ENCODE measurements around the gene RANBP10. TPM values are rescaled to one million over a fixed set of nuclear protein-coding genes. Genes with fewer than 3 reads are reported as not detected.
A peak's percentile ranks its signal among the peaks of the same experiment; 100 is the strongest.
"Not testable (repeated sequence)": the region's sequence is repeated elsewhere in the genome, so short reads cannot be mapped to it uniquely, and the experiment has no call there.

RANBP10 gene
- total RNA-seq, 6 donors from 2014 or later, result 6.5 to 50.3 (median 17.0) TPM

DNA sequence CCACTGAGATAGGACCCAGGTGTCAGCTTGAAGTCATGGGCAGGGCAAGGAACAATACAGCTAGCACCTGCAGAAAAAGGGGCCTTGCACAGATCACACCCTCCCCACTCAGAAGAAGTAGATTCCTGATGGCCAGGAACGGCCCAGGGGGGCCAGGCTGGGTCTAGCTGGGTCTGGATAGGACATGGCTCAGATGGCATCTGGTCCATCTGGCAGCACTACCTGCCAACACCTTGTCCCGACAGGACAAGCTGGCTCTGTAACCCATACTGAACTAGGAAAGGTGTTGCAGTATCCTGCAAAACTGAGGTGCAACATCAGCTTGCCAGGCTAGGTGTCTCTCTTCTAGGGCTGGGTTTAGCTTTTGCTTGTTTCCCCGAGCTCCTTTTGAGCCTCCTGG is 48.4 kb downstream of the RANBP10 start:
- ATAC-seq (ENCODE audit: low FRiP score in 2 of 2), result no peak
- Histone ChIP-seq H3K27ac (no peak overlapping the region), H3K4me1 (no peaks in the 10 kb centered on the region), H3K27me3 (no peaks in the 10 kb centered on the region), H3K9me3 (no peaks in the 10 kb centered on the region), H3K4me3 (no peak overlapping the region), H3K36me3 (peaks cover 0 to 11% (median 6%) of the 10 kb centered on the region in 4 donors)
- TF ChIP-seq EP300 (IDR thresholded peaks at IDR 0.05) (no peak), POLR2A (IDR thresholded peaks at IDR 0.05) (no peak), POLR2AphosphoS5 (IDR thresholded peaks at IDR 0.05) (no peak)
- TF ChIP-seq, protein P1, sequence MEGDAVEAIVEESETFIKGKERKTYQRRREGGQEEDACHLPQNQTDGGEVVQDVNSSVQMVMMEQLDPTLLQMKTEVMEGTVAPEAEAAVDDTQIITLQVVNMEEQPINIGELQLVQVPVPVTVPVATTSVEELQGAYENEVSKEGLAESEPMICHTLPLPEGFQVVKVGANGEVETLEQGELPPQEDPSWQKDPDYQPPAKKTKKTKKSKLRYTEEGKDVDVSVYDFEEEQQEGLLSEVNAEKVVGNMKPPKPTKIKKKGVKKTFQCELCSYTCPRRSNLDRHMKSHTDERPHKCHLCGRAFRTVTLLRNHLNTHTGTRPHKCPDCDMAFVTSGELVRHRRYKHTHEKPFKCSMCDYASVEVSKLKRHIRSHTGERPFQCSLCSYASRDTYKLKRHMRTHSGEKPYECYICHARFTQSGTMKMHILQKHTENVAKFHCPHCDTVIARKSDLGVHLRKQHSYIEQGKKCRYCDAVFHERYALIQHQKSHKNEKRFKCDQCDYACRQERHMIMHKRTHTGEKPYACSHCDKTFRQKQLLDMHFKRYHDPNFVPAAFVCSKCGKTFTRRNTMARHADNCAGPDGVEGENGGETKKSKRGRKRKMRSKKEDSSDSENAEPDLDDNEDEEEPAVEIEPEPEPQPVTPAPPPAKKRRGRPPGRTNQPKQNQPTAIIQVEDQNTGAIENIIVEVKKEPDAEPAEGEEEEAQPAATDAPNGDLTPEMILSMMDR (IDR thresholded peaks at IDR 0.05), result no peak
- 83 to 87% methylated on average over 3 of the region's 3 CpGs for WGBS, 2 donors
- DNase-seq, result no peak

DNA sequence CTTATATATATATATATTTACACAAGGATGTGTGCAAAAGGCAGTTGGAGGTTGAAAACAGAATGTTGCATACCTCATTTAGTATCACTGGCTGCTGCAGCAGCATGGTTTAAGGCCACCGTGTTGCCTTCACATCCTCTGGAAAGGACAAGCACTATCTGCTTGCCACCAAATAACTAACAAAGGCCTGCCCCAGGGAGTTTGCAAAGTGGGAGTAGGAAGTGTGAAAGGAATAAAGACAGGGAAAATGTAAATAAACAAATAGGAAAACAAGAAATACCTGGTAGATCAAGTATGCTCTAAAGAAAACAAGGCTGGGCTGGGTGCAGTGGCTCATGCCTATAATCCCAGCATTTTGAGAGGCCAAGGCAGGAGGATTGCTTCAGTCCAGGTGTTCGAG is 53.7 kb downstream of the RANBP10 start:
- H3K9me3 ChIP-seq, result no peaks in the 10 kb centered on the region
- H3K36me3 ChIP-seq, result peaks cover 0 to 6% (median 2%) of the 10 kb centered on the region in 4 donors
- peaks cover 0 to 4% (median 0%) of the 10 kb centered on the region in 4 donors for H3K4me1 ChIP-seq
- no peak for DNase-seq
- no peak for ATAC-seq (ENCODE audit: low FRiP score in 2 of 2)
- no peak overlapping the region for H3K27ac ChIP-seq
- H3K4me3 ChIP-seq, result no peak overlapping the region
- no peaks in the 10 kb centered on the region for H3K27me3 ChIP-seq
- WGBS, 2 donors, result 76 to 84% methylated on average over 2 of the region's 2 CpGs
- no peak for TF ChIP-seq POLR2A (IDR thresholded peaks at IDR 0.05)
- no peak for TF ChIP-seq POLR2AphosphoS5 (IDR thresholded peaks at IDR 0.05)
- TF ChIP-seq EP300 (IDR thresholded peaks at IDR 0.05), result no peak
- TF ChIP-seq, protein P1 (IDR thresholded peaks at IDR 0.05), result no peak

DNA sequence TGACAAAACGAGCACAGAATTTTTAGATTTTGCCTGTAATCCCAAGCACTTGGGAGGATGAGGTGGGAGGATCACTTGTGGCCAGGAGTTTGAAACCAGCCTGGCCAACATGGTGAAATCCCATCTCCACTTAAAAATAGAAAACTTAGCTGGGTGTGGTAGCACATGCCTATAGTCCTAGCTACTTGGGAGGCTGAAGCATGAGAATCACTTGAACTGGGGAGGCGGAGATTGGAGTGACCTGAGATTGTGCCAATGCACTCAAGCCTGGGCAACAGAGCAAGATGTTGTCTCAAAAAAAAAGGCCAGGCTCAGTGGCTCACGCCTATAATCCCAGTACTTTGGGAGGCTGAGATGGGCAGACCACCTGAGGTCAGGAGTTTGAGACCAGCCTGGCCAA is 55.0 kb downstream of the RANBP10 start:
- H3K27ac ChIP-seq; H3K36me3 ChIP-seq; H3K9me3 ChIP-seq; H3K4me1 ChIP-seq; H3K4me3 ChIP-seq; H3K27me3 ChIP-seq; ATAC-seq (ENCODE audit: low FRiP score in 2 of 2): not testable (repeated sequence)
- 76 to 91% methylated on average over 3 of the region's 3 CpGs for WGBS, 2 donors
- peak in 1 of 2 donors; percentile 55 for DNase-seq

DNA sequence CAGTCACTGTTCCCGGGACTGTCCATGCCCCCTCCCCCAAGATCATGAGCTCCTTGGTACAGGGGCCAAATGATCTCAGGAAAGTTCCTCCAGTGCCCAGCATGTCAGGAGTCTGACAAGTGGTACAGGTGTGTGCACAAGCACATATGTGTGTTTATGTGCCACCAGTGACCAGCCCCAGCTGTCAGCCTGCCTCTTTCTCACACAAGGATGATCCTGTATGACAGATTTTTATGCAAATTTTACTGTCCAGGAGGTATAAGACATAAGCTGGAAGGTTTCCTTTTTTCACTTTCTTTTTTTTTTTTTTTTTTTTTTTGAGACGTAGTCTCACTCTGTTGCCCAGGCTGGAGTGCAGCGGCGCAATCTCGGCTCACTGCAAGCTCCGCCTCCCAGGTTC is 55.9 kb downstream of the RANBP10 start:
- no peak overlapping the region for H3K4me3 ChIP-seq
- H3K4me1 ChIP-seq, result peaks cover 0 to 4% (median 0%) of the 10 kb centered on the region in 4 donors
- 89 to 97% methylated on average over 6 of the region's 6 CpGs for WGBS, 2 donors
- H3K9me3 ChIP-seq, result no peaks in the 10 kb centered on the region
- DNase-seq (no peak), ATAC-seq (ENCODE audit: low FRiP score in 2 of 2) (no peak)
- TF ChIP-seq POLR2A (IDR thresholded peaks at IDR 0.05), result no peak
- TF ChIP-seq POLR2AphosphoS5 (IDR thresholded peaks at IDR 0.05), result no peak
- TF ChIP-seq, protein P1 (IDR thresholded peaks at IDR 0.05), result no peak
- no peak for TF ChIP-seq EP300 (IDR thresholded peaks at IDR 0.05)
- no peaks in the 10 kb centered on the region for H3K27me3 ChIP-seq
- H3K36me3 ChIP-seq, result peaks cover 0 to 3% (median 0%) of the 10 kb centered on the region in 4 donors
- no peak overlapping the region for H3K27ac ChIP-seq

DNA sequence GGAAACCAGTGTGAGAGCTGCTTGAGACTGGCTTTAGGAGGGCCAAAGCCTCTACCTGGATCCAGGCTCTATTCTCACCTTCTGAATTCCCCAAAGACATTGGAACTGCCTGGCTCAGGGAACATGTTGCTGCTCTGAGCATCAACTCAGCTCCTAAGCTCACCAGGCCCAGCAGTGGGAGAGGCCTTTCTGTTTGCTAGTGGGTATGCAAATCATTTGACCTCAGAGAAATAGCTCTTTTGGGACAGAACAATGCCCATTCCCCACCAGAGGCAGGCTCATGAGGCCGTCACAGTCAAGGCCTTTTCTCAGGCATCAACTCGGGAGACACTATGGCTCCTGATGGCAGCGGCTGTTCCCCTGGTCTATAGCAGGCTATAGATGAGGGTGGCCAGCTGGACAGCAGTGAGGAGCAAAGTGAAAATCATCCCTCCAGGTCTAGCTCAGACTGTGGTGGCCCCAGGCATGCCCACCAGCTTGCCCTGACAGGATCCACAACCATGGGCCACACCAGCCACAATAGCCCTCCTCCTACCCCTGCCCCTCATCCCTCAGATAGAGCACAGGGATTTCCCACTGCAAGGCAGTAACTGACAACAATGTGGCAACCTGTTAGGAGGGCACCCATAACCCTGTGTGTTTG is 56.8 kb downstream of the RANBP10 start:
- TF ChIP-seq, protein P1 (IDR thresholded peaks at IDR 0.05), result no peak
- TF ChIP-seq POLR2AphosphoS5 (IDR thresholded peaks at IDR 0.05), result no peak
- TF ChIP-seq POLR2A (IDR thresholded peaks at IDR 0.05), result no peak
- no peak for TF ChIP-seq EP300 (IDR thresholded peaks at IDR 0.05)
- Histone ChIP-seq H3K36me3 (peaks cover 0 to 3% (median under 1%) of the 10 kb centered on the region in 4 donors), H3K4me3 (no peak overlapping the region), H3K27me3 (no peaks in the 10 kb centered on the region), H3K9me3 (no peaks in the 10 kb centered on the region), H3K27ac (no peak overlapping the region), H3K4me1 (peaks cover 0 to 4% (median 0%) of the 10 kb centered on the region in 4 donors)
- no peak for DNase-seq
- WGBS, 2 donors, result 80 to 95% methylated on average over 1 to 3 of the region's 3 CpGs
- ATAC-seq (ENCODE audit: low FRiP score in 2 of 2), result peak; percentile 10 to 49
